Myocyte (in vitro differentiated cells): ENCODE measurements around the gene PLEKHB1. TPM values are rescaled to one million over a fixed set of nuclear protein-coding genes. Genes with fewer than 3 reads are reported as not detected.
A peak's percentile ranks its signal among the peaks of the same experiment; 100 is the strongest.
"Not testable (repeated sequence)": the region's sequence is repeated elsewhere in the genome, so short reads cannot be mapped to it uniquely, and the experiment has no call there.

ENCODE experiments used
- DNase-seq: peaks from one replicate; pipeline ENCODE4 v3.0.0-alpha.2; 2012; ENCODE audit warnings: low read depth
- total RNA-seq: library from RNA; depleted of rRNA; stranded (reverse); fragments of >200 nt; gene quantifications from 2 replicates; pipeline ENCODE4 v1.2.3, GENCODE V29; 2014

Gene PLEKHB1
- total RNA-seq, 1 donor from 2014 or later, result 0.32 TPM

- DNase-seq, result no peak
Measured at GRCh38 chr11:73670808-73671207, 24.4 kb downstream of the PLEKHB1 start.

GRCh38 chr11:73671701-73672100 lies 25.3 kb downstream of the PLEKHB1 start:
- DNase-seq, result peak; percentile 21

GRCh38 chr11:73676552-73676951 lies 30.2 kb downstream of the PLEKHB1 start:
- DNase-seq, result not testable (repeated sequence)

GRCh38 chr11:73680687-73681086 lies 34.3 kb downstream of the PLEKHB1 start:
- DNase-seq, result no peak

GRCh38 chr11:73693899-73694525 lies 47.6 kb downstream of the PLEKHB1 start:
- DNase-seq, result no peak

- DNase-seq, result no peak
Measured at GRCh38 chr11:73705053-73705452, 58.7 kb downstream of the PLEKHB1 start.

- no peak for DNase-seq
Measured at GRCh38 chr11:73710964-73711363, 64.6 kb downstream of the PLEKHB1 start.

Other genes starting within 250 kb of the PLEKHB1 start
- gene FAM168A, start 48.5 kb upstream of the PLEKHB1 start, total RNA-seq, result 21.6 and 23.3 TPM in 2 replicates
- gene RAB6A, start 114.5 kb downstream of the PLEKHB1 start, total RNA-seq, result 140 and 142 TPM in 2 replicates
- 17.6 and 21.9 TPM in 2 replicates for gene MRPL48, start 141.3 kb downstream of the PLEKHB1 start, total RNA-seq
- gene COA4, start 230.3 kb downstream of the PLEKHB1 start, total RNA-seq, result 184 and 205 TPM in 2 replicates
- 49.6 and 57.1 TPM in 2 replicates for gene PAAF1, start 230.4 kb downstream of the PLEKHB1 start, total RNA-seq